Fibroblast of villous mesenchyme (primary cell): Measurements from ENCODE around the gene UBE4B. TPM values are rescaled to one million over a fixed set of nuclear protein-coding genes. Genes with fewer than 3 reads are reported as not detected.

Experiments
- DNase-seq: peaks from one replicate; pipeline ENCODE4 v3.0.0-alpha.2; 2010; ENCODE audit warnings: low read depth
- H3K4me3 ChIP-seq: 2 replicates; pipeline ENCODE4 v1.5.1; 2011; ENCODE audit warnings: low read depth, mild to moderate bottlenecking, low read length
- CTCF ChIP-seq: IDR thresholded peaks from 2 replicates; pipeline ENCODE4 v1.5.1; 2012; ENCODE audit warnings: low read depth, mild to moderate bottlenecking, low read length; ENCODE audit not compliant: insufficient read depth
- total RNA-seq: library from RNA; depleted of rRNA; stranded (reverse); fragments of >200 nt; gene quantifications from 2 replicates; pipeline ENCODE4 v1.2.3, GENCODE V29; 2012

The UBE4B gene
- total RNA-seq, 1 donor, result 47.9 TPM

GRCh38 chr1:10045480-10046355 lies 13.0 kb downstream of the UBE4B start:
- DNase-seq, result peak; percentile 88
- no peak overlapping the region for H3K4me3 ChIP-seq
- TF ChIP-seq CTCF, result no peak

- DNase-seq, result no peak
- H3K4me3 ChIP-seq, result no peak overlapping the region
- TF ChIP-seq CTCF, result no peak
Measured at GRCh38 chr1:10046356-10047085, 13.8 kb downstream of the UBE4B start.

- DNase-seq, result no peak
- TF ChIP-seq CTCF, result no peak
- H3K4me3 ChIP-seq, result no peak overlapping the region
Measured at GRCh38 chr1:10048601-10049000, 15.8 kb downstream of the UBE4B start.

GRCh38 chr1:10050611-10051010 lies 17.9 kb downstream of the UBE4B start:
- no peak for TF ChIP-seq CTCF
- DNase-seq, result no peak
- H3K4me3 ChIP-seq, result no peak overlapping the region

GRCh38 chr1:10051656-10052055 lies 18.9 kb downstream of the UBE4B start:
- no peak overlapping the region for H3K4me3 ChIP-seq
- DNase-seq, result no peak
- TF ChIP-seq CTCF, result no peak

- DNase-seq, result no peak
- no peak for TF ChIP-seq CTCF
- no peak overlapping the region for H3K4me3 ChIP-seq
Measured at GRCh38 chr1:10052347-10052746, 19.6 kb downstream of the UBE4B start.
